Stimulated activated CD8-positive, alpha-beta memory T cell treated with anti-CD3 and anti-CD28 coated beads, Interleukin-15, amount 100 ng/mL, for 48 hours (primary cell): ENCODE measurements around the gene GAMT.

Experiments
- DNase-seq, 2 donors: peaks; one replicate each; pipeline ENCODE4 v3.0.0-alpha.2; 2020; ENCODE audit warnings: low read depth in 2 of 2

The GAMT gene

DNA sequence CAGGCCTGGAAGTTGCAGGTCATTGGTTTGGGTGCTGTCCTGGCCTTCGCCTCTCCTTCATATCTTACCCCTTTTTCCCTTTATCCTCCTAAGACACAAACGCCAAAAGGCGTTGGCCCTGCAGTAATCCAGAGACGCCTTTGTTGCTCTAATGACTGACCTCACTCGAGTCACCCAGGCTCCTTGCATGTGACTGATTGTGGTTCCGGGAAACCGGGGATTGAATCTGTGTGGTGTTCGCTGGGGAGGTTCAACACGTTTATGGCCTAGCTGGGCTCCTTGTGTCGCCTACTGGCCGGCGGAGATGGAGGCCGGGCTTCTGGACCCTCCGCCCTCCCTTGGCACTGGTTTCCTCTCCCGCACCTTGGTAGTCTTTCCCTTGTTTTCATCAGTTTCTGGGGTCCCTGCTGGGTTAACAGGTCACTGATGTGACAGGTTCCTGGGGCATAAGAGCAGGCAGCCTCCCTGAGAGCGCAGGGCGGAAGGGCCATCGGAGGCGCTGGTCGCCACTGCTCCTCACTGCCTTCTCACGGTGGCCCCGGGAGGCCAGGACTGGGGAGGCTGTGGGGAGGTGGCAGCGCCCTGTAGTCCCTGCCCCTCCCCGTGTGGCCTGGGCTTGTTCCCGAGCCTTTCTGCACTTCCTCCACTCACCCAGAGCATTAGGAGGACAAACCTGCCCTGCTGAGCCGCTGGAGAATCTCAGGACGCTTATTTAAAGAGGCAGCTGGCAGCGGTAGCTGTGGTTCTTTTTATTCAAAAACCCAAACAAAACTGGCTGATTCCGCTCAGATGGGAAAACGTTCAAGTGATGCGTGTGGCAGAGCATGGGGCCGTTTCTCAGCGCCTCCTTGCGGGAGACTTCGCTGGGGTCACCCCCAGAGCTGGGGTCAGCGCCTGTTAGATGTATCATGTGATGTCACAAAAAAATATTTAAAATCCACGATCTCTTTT is 35.7 kb downstream of the GAMT start:
- DNase-seq: no peak

DNA sequence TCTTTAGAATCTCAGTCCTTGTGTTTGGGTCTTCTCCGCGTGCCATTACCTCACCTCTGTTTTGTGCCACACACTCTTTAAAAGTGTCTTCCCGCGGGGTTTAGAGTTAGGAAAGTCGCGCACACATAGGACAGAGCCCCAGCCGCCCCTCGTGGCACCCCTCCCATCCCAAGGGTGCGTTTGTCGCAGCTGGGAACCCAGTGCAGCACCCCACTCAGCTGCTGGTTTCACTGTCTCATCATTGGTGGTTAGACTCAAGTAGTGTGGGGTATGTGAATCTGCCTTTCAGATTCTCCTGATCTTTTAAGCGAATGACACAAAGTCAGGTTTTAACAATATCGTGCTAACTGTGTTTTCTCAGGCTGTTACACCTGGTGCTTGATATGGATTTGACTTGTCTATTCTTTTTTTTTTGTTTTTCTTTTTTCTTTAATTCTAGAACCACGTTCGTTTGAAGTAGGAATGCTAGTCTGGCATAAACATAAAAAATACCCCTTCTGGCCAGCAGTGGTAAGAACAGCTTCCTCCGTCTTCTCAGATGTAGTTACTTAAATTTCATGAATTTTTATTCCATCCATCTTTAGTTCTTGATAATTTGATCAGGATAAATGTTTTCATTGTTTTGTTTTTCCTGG is 37.2 kb downstream of the GAMT start:
- DNase-seq: no peak

DNA sequence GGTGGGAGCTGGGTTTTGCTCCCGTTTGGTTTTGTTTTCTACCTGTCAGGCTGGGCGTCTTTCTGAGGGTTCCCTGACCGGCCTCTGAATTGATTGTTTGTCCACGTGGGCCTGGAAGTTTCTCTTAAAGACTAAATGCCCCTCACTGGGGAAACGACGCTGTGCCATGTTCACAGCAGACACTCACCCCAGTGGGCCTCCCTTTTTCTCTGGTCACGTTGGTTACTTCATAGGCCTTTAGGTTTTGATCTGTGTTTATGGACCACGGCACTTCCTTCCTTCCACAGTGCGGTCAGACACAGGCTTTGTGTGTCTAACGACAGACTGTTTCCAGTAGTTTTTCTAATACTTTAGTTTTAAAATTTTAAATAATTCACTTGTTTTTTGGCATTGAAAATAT is 37.7 kb downstream of the GAMT start:
- DNase-seq: no peak

- DNase-seq: no peak
These were observed 38.7 kb downstream of the GAMT start for GRCh38 chr19:1362387-1363257.

DNA sequence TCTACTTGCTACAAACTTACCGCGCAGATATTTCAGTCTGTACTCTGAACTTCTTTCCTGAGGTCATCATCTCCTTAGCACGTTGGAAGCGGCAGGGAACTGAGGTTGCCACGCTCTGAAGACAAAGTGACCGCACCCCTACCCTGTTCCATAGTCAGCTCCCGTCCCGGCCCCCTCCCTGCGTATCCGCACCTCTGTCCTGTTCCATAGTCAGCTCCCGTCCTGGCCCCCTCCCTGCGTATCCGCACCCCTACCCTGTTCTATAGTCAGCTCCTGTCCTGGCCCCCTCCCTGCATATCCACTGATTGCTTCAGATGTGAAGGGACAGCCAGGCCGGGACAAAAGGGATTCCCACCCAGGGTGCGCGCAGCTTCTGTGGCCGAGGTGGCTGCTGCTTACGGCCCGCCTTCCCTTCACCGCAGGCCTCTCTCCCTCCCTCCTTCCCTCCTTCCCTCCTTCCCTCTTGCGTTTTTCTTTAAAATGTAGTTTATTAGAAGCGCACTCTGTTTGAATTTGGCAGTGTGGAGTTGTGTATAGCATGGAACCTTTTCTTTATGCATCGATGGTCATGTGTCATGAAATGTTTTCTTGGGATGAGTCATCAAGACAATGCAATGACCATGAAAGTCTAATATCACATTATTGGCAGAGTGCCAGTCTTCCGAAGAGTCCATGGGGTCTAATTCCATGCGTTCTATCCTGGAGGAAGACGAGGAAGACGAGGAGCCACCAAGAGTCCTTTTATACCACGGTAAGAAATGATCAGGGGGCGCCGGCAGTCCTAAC is 39.5 kb downstream of the GAMT start:
- DNase-seq: no peak

- no peak for DNase-seq
These were observed 40.4 kb downstream of the GAMT start for GRCh38 chr19:1360818-1361461.

DNA sequence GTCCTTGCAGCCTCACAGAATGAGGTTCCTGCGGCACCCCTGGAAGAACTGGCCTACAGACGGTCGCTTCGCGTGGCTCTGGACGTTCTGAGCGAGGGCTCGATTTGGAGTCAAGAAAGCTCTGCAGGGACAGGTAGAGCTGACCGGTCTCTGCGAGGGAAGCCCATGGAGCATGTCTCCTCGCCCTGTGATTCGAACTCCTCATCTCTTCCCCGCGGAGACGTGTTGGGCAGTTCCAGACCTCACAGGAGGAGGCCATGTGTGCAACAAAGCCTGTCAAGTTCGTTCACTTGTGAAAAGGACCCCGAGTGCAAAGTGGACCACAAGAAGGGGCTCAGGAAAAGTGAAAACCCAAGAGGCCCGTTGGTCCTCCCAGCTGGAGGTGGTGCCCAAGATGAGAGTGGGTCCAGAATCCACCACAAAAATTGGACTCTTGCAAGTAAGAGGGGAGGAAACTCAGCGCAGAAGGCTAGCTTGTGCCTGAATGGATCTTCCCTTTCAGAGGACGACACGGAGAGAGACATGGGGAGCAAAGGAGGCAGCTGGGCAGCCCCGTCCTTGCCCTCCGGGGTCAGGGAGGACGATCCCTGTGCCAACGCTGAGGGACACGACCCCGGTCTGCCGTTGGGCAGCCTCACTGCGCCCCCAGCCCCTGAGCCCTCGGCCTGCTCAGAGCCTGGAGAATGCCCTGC is 41.1 kb downstream of the GAMT start:
- no peak for DNase-seq

DNA sequence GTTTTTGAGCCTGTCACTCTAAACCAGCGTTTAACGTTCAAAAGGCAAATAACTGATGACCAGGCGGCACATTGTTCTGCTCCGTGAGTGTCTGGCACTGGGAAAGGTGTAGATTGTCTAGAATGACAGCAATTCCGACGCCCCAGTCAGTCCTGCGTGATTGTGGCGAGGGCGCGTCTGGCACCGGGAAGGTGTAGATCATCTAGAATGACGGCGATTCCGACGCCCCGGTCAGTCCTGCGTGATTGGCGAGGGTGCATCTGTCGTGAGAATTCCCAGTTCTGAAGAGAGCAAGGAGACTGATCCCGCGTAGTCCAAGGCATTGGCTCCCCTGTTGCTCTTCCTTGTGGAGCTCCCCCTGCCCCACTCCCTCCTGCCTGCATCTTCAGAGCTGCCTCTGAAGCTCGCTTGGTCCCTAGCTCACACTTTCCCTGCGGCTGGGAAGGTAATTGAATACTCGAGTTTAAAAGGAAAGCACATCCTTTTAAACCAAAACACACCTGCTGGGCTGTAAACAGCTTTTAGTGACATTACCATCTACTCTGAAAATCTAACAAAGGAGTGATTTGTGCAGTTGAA is 43.7 kb downstream of the GAMT start:
- DNase-seq: no peak

DNA sequence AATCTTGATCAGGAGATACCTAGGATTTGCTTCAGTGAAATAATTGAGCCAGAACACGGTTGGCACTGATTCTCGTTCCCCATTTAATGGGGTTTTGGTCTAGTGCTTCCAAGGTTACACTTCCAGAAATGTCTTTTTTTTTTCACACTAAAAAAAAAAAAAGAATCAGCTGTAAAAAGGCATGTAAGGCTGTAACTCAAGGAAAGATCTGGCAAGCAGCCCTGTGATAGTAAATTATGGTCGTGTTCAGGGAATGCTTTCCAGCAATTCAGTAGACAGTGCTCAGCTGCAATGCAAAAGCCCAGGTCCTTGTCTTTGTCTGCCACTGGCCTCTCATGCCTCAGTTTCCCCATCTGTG is 44.9 kb downstream of the GAMT start:
- no peak for DNase-seq

- no peak for DNase-seq
These were observed 45.5 kb downstream of the GAMT start for GRCh38 chr19:1355568-1356507.

- DNase-seq: no peak
These were observed 46.3 kb downstream of the GAMT start for GRCh38 chr19:1354970-1355567.

DNA sequence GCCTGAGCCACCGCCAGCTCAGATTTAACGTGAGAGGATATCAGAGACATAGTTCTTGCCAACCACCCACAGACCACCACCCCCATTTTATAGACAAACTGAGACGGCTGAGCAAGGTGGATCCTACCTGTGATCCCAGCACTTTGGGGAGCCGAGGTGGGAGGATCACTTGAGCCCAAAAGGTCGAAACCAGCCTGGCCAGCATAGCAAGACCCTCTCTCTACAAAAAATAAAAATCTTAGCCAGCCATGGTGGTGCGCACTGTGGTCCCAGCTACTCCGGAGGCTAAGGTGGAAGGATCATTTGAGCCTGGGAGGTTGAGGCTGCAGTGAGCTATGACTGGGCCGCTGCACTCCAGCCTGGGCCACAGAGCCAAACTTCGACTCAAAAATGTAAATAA is 48.2 kb downstream of the GAMT start:
- no peak for DNase-seq

DNA sequence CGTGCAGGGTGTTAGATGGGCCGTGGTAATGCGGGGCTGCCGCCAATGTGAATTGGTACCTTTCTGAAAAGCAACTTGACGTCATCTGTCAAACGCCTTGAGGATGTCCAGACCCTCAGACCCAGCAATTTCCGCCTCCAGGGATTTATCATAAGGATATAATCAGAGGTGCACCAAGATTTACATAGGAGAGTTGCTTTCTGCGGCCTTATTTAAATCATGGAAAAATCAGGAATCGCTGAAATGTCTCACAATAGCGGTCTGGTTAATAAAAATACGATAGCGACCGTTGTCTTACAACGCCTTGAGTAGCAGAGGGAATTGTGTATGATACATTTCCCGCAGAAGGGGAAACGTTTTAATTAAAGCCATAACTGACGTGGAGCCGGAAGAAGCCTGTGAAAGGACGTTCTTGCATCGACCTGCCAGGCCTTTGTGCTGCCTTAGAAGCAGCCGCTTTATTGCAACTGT is 49.9 kb downstream of the GAMT start:
- no peak for DNase-seq

DNA sequence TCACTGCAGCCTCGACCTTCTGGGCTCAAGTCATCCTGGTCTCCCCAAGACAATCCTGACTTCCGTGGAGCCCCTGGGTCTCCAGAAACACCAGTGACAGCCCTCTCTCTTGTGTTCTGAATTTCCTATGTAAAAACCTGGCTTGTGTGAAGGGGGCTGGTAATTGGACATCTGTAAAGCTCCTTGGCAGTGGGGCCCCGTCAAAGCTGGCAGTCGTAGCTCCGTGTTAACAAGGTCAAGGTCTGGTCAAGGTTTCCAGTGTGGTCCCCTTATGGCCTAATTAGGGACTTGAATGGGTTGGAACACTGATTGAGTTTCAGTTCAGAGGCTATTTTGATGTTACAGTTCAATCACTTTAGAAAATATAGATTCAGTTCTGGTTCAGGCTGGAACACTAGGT is 50.5 kb downstream of the GAMT start:
- no peak for DNase-seq

DNA sequence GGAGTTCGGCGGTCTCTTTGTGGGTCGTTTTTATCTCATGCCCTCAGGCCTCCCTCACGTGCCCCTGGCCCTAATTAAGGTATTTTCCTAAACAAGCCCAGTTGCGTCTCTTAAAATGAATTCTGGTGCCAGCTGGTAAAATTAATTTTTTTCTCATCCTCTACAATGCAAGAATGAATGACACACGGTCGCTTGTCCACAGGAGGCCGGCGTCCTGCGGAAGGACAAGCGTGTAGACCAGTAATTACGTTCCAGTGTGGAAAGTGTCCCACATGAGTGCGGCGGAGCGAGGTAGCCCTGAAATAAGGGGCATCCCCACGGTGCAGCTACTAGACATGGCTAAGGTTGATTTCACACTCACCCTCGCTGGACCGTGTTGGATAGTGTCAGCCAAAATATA is 52.1 kb downstream of the GAMT start:
- no peak for DNase-seq
